ENCODE results near the gene TCN1.

DNA sequence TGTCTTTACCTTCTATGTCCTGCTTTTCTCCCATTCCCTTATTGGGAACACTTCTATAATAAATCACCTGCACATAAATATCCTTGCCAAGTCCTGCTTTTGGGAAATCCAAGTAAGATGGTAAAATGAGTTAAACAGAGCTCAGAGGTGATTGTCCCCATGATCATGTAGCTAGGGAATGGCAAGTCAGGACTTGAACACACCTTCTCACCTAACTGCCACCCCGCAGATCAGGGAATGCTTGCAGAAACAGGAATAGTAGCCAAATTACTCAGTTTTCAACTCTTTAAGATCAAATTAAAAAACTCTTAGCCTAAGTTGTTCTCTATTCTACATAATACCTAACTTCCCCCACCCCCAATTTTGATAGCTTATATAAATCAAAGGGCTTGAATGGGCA lies 28.3 kb upstream of the TCN1 start:
- TF ChIP-seq POLR2A (IDR thresholded peaks at IDR 0.05), result no peak
- TF ChIP-seq, protein P1, sequence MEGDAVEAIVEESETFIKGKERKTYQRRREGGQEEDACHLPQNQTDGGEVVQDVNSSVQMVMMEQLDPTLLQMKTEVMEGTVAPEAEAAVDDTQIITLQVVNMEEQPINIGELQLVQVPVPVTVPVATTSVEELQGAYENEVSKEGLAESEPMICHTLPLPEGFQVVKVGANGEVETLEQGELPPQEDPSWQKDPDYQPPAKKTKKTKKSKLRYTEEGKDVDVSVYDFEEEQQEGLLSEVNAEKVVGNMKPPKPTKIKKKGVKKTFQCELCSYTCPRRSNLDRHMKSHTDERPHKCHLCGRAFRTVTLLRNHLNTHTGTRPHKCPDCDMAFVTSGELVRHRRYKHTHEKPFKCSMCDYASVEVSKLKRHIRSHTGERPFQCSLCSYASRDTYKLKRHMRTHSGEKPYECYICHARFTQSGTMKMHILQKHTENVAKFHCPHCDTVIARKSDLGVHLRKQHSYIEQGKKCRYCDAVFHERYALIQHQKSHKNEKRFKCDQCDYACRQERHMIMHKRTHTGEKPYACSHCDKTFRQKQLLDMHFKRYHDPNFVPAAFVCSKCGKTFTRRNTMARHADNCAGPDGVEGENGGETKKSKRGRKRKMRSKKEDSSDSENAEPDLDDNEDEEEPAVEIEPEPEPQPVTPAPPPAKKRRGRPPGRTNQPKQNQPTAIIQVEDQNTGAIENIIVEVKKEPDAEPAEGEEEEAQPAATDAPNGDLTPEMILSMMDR (IDR thresholded peaks at IDR 0.05), result no peak

Data from uterus (tissue), 2 donors.